HG03175 (cell line): ENCODE results near the gene PER3.

Experiments
- ATAC-seq: cut with Tn5 transposase; IDR thresholded peaks from one replicate; pipeline ENCODE4 v1.9.1; 2021; ENCODE audit warnings: mild to moderate bottlenecking, moderate library complexity; ENCODE audit not compliant: unreplicated experiment

PER3 gene

DNA sequence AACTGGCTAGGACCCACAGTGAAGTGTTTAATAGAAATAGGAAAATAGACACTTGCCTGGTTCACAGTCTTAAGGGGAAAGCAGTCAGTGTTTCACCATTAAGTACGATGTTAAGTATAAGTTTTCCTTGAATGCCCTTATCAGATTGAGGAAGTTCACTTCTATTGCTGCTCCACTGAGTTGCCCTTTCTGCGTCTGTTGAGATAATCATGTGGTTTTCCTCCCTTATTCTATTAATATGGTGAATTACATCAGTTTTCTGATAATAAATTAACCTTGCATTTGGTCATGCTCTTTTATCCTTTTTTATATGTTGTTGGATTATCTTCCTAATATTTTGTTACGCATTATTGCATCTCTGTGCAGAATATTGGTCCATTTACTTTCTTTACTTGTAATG is 47.4 kb downstream of the PER3 start:
- no peak for ATAC-seq

DNA sequence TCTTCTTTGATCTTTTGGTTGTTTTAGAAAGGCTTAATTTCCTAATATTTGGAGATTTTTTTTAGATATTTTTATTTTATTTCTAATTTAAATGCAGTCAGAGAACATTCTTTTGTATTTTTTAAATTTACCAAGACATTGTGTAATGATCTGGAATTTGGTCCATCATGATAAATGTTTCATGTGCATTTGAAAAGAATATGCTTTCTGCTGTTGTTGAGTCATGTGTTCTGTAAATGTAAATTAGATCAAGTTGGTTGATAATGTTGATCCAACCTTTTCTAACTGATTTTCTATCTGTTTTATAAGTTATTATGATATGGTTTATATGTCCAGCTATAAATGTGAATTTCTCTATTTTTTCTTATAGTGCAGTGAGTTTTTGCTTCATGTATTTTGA is 48.9 kb downstream of the PER3 start:
- no peak for ATAC-seq

DNA sequence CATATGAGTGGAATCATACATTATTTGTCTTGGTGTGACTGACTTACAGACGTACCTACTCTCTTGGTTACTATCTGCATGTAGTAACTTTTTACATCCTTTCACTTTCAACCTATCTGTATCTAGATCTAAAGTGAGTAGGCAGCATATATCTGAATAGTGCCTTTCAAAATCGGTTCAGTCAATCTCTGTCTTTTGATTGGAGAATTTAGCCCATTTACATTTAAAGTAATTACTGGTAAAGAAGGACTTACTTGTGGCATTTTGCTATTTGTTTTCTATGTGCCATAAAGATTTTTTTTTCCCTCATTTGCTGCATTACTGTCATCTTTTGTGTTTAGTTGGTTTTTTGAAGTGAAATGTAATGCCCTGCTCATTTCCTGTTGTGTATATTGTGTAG is 54.6 kb downstream of the PER3 start:
- ATAC-seq = no peak

DNA sequence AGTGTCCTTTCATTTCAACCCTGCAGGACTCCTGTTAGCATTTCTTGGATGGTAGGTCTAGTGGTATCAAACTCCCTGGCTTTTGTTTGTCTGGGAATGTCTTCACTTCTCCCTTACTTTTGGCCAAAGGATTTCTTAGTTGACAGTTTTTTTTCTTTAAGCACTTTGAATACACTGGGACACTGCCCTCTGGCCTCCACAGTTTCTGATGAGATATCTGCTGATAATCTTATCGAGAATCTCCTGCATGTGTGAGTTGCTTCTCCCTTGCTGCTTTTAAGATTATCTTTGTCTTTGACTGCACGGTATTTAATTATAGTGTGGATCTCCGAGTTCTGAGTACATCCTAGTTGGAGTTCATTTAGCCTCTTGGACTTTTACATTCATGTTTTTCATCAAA is 55.4 kb downstream of the PER3 start:
- no peak for ATAC-seq

DNA sequence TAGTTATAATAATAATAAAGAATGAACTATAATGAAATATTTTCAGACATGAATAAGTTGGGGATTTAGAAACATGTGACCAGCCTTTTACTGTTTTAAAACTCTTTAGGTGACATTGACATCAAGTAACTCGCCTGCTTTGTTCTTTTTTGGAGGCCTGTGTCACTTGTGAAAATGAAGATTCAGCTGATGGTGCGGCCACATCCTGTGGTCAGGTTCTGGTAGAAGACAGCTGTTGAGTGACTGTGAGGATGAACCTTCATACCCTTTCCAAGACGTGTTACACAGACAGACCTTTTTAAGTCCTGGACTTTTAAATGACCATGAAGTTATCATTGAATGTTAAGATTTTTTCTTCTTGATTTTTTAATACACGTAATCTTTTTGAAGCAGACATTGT is 58.4 kb downstream of the PER3 start:
- no peak for ATAC-seq

DNA sequence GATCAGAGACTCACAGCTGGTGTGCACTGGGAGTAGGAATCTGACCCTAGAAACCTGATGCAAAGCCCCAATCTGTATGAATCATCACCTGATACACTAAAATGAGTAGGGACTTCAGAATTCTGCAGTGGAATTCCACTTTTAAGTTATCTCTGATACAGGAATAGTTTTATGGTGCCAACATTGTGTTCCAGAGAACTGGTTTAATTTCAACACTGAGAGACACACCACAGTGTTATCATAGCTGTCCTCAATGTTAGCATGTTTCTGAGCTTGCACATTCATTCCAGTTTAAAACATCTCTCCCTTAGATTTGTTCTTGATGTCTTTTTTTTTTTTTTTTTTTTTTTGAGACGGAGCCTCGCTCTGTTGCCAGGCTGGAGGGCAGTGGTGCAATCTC is 61.7 kb downstream of the PER3 start:
- no peak for ATAC-seq

DNA sequence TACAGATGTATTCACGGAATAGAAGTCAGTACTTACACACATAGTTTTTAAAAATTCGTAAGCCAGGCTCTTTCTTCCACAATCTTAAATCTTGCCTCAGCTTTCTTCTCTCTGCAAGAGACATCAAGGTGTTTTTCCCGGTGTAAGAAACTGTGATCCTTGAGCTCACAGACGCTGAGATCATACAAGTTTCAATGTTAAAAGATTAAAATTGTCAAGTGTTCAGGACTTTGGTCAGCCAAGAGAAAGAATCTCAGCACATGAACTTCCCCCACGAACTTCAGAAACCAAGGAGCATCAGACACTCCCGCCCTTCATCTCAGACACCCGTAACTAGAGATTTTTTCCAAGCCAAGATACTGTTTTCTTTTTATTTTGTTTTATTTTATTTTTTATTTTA is 62.6 kb downstream of the PER3 start:
- no peak for ATAC-seq

DNA sequence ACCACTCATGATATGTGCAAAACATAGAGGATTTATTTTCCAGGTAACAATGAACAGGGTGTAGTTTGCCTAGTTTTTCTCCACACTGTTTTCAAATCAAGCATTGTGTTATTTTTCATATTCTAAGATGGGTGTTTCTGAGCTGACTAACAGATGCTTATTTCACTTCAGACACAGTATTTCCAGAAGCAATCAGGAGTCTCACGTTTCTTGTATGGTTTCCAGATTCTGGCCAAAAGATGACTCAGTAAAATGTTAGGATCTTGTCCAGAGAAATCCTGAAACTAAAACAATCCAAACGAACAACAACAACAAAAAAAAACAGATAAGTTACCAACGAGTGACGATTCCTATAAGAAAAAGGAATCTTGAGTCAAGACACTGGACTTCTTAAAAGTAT is 63.5 kb downstream of the PER3 start:
- ATAC-seq = no peak

DNA sequence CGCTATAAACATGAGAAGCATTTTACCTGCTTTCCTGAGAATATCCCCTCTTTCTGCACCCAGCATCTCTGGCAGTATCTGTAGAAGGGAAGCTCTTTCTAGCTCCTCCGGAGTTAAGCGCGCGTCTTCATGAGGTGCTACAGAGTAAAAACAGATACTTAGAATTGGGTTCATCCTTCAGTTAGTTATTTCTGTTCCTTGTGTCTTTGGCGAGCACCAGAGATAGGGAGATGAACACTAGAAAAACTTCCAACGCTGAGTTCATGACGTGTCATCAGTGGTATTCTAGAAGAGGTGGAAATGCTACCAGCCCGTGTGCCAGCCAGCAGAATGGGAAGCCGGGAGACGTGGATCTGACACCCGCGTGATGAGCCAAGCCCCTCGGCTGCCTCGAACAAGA is 66.7 kb downstream of the PER3 start:
- ATAC-seq = no peak

DNA sequence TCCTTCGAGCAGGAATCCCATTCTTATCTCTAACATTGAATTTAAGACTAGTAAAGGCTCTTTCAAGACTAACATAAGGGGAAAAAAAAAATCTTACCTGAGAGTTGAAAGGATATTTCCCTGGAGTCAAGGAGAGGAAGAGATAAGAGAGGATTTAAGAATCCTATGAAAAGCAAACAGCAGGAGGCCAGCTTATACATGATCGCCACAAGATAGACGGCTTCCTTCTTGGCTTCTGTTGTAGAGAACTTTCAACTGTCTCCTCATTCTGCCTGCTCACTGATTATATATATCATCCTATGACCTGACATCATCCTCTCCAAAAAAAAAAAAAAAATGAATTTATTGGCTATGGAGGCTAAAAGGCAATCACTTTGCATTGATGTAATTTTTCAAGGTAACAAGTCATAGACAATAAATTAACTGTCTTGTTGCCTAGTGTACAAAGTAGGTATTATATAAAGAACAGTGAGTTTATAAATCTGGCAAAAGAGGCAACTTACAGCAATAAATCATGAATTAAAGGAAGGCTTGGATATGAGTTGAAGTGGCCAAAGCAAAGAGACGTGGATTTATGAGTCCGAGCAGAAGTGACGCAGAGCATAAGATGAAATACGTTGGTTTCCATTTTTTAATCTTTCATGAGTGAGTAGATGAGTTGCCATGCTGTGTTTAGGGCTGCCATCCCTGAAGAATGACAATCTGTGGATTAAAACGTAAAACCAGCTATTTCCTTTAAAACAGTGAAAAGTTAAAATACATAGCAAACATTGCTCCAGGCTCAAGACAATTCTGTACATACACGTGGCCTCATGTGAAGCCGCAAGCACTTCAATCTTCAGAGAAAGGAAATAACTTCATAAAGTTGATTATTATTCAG is 69.0 kb downstream of the PER3 start, which contains the start of gene UTS2:
TSS of gene UTS2 (minus strand) at position 262 of the 880 bp plus-strand sequence. CDS start at position 200, 62 bp downstream.
- no peak for ATAC-seq

DNA sequence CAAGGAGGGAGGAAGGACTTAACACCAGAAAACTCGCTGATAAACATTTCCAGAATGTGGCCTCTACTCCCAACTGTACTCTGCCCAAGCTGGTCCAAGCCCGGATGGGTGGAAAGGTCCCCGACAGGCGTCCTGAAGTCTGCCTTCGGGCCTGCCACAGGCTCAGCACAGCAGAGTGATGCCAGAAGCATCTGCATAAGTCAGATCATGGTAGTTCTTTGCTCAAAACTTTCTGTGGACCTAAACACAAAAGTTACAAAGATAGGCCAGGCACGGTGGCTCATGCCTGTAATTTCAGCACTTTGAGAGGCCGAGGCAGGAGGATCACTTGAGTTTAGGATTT is 69.6 kb downstream of the PER3 start:
- no peak for ATAC-seq

DNA sequence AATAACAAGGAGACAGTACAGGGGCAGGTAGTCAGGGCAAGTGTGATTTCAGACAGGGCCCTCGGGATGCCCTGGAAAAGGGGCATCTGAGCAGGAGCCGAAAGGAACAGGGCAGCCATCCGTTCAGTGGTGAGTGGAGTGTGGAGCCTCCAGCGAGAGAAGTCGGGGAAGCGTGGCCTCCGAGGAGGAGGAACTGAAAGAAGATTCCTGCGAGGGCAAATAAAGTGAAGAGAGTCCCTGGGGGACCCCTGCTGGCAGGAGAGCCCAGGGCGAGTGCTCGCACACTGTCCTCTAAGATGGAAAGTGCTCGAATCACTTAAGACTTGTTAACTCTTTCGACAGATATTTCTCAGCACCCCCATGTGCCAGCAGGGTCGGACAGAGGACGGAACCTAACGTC is 72.3 kb downstream of the PER3 start:
- ATAC-seq = no peak

DNA sequence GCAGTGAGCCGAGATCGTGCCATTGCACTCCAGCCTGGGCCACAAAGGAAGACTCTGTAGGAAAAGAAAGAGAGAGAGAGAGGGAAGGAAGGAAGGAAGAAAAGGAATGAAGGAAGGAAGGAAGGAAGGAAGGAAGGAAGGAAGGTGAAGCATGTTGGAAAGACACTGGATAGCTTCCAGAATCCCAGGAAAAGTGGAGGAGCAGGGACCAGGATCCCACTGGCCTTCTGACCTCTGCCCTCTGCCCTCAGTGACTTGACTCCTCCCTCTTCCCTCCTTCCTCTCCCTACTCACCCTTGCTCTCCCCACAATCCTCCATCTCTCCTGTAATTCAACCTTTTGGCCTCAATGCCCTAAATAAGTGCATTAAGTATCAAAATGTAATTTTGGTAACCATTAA is 72.9 kb downstream of the PER3 start:
- no peak for ATAC-seq

DNA sequence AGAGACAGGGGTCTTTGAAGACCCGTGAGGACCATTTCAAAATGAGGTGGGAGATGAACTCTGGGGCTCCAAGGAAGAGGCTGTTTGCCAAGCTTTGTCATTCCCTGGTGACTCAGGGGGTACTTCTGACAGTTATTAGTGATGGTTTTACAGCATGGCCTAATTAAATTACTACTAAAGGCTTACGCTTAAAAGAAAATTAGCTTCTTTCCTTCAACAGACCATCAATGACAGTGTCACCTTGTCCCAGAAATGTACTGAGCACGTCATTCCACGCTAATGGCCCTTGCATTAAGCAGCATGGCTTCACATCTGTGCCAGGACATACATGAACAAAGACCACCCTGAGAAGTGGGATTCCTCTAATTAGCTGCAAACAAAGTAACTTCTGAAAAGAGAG is 73.9 kb downstream of the PER3 start:
- no peak for ATAC-seq

DNA sequence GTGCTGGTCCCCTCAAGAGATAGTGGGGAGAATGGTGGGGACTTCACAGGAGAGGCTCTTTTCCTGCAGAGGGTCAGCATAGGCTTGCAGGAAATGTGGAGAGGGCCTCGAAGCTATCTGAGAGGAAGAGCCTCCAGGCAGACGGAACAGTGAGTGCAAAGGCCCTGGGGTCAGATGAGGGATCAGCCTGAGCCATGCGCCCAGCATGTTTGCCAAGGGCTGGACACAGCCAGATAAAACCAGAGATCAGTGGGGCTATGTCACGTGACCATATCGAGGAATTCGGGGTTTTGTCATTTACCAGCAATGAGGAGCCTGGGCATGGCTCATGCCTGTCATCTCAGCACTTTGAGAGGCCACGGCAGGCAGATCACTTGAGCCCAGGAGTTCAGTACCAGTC is 75.3 kb downstream of the PER3 start:
- no peak for ATAC-seq

DNA sequence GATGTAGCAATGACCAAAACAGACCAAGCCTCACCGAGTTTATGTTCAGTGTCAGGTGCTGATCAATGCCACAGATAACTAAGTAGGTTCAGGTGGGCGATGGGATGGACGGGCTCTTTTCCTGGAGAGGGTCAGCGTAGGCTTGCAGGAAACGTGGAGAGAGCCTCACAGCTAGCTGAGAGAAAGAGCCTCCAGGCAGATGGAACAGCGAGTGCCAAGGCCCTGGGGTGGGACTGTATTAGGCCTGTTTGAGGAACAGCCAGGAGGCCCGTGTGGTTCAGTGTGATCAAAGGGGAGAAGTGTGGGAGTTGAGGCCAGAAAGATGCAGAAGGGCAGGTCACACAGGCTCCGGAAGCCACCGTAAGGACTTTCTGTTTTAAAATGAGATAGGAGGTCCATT is 76.0 kb downstream of the PER3 start:
- no peak for ATAC-seq

DNA sequence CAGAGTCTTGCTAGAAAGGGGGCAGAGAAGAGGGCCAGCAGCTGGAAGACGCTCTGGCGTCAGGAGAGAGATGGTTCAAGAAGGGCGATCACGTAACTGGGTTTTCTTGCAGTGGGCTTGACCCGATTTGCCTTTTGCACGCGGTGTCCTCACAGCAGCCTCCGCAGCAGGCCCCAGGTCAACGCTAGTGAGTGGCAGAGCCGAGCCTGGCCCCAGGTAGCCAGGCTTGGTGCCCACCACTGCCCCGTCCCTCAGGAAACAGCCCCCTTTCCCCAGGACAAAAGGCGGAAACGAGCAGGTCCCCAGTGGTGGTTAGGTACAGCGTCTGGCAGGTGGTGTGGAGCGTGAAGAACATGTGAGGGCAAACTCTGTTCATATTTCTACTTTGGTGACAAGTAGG is 77.4 kb downstream of the PER3 start:
- no peak for ATAC-seq

DNA sequence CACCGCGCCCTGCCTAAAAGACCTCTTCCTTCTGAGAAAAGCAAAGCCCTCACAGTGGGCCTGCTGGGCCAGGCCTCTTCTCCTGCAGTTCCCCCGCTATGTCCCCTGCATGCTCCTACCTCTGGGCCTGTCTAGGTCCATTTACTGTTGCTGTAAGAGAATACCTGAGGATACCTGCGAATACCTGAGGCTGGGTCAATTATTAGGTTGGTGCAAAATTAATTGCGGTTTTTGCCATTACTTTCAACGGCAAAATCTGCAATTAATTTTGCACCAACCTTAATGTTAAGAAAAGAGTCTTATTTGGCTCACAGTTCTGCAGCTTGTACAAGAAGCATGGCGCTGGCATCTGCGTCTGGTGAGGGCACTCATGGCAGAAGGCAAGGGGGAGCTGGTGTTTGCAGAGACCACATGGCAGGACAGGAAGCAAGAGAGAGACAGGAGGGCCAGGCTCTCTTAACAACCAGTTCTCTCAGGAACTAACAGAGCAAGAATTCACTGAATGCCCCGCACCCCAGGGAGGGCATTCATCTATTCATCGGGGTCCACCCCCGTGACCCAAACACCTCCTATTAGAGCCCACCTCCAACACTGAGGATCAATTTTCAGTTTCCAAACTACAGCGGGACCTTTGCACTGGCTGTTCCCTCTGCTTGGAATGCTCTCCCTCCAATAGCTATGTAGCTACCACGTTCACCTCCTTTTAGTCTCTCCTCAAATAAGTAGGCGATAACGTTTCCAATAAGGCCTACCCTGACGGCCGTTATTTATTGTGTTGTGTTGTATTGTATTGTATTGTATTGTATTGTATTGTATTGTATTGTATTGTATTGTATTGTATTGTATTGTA is 78.3 kb downstream of the PER3 start:
- no peak for ATAC-seq

DNA sequence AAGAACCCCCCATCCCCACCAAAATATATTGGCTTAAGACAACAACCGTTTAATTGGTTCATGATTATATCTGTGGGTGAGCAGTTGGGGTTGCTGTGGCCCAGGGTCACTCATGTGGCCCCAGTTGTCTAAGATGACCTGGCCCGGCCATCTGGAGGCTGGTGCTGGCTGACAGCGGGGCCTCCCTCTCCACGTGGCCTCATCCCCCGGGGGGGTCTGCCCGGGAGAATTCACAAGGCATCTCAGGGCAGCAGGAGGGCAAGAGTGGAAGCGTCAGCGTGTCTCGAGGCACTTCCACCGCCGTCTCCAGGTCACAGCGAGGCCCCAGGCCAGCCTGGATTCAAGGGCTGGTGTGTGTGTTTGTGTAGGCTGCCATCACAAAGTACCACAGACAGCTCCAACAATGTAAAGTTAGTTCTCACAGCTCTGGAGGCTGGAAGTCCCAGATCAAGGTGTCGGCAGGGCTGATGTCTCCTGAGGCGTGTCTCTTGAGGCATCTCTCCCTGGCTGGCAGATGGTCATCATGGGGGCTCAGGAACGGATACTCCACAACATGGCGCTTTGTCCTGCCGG is 79.8 kb downstream of the PER3 start:
- no peak for ATAC-seq

DNA sequence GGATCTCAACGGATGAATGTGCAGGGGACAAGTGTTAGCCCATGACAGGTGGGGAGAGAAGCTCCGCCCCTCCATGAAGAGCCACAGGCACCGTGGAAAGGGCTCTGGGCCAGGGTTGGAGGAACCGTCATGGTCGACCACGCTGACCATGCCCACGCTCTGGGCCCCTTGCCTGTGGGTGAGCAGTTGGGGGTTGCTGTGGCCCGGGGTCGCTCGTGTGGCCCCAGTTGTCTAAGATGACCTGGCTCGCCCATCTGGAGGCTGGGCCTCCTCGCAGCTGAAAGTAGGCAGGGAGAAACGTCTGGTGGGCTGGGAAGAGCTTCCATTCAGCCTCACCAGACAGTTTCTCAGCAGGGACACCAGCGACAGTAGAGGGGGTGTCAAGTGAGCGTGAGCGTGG is 81.9 kb downstream of the PER3 start:
- ATAC-seq = no peak

DNA sequence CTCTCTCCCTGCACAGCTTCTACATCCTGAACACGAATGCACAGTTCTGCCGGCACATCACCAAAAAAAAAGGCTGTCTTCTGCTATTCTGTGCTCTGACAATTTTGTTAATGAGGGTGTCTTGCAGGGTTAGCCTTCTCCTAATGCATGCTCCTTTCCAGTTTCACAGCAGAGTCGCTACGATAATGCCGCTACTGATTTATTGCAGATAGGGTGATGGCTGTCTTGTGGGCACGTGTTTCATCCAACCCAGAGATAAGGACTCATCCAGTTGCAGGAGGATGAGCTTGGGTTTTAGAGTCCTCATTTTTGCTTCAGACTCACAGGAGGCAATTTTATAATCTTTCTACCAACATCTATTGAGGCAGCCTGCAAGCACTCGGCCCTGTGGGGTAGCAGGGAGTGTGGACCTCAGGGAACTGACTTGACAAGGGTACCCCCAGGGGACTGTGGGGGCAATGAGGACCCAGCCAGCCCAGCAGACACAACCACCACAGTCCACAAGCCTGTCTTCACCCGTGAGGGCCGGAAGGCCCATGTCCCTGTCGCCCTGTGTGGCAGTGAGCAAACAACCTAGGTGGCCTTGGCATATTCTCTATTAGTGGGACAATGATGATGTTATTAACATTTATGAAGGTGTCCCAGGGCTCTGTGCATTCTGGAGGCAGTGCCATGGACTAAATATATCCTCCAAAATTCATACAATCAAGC is 84.1 kb downstream of the PER3 start:
- ATAC-seq = no peak
